Measurements from ENCODE around the gene MON1B. TPM values are rescaled to one million over a fixed set of nuclear protein-coding genes. Genes with fewer than 3 reads are reported as not detected.

MON1B gene
- polyA plus RNA-seq, 1 donor (not counting 4 experiments of a cell fraction or from before 2014, with no cell fraction given), result 9.7 TPM

GRCh38 chr16:77171745-77172635 is 19.0 kb upstream of the MON1B start:
- FAIRE-seq, result peak; percentile 29
- no peaks in the 10 kb centered on the region for H3K9me1 ChIP-seq (ENCODE audit: control insufficient read depth, extremely low read depth, insufficient read depth, low read length)

GRCh38 chr16:77172951-77173350 is 18.0 kb upstream of the MON1B start:
- no peak overlapping the region for H3K27ac ChIP-seq (ENCODE audit: control insufficient read depth, insufficient read depth, low read length)
- H3K4me2 ChIP-seq (ENCODE audit: control insufficient read depth, extremely low read depth, insufficient read depth, low read depth, low read length), result no peak overlapping the region
- no peak for TF ChIP-seq EZH2 (IDR thresholded peaks at IDR 0.05; ENCODE audit: low read length)
- TF ChIP-seq CTCF (optimal IDR thresholded peaks at IDR 0.05 in 1 of 3, IDR thresholded peaks at IDR 0.05 in 1 of 3, conservative IDR thresholded peaks at IDR 0.05 in 1 of 3; ENCODE audit: extremely low read depth in 1 of 3, insufficient read depth in 2 of 3, low read length in 3 of 3), result no peak
- no peaks in the 10 kb centered on the region for H3K9me3 ChIP-seq (ENCODE audit: control insufficient read depth, low read depth, low read length)
- H3K36me3 ChIP-seq (ENCODE audit: control insufficient read depth in 2 of 2, extremely low read depth in 1 of 2, insufficient read depth in 2 of 2, low read length in 2 of 2), result no peaks in the 10 kb centered on the region
- H3K9me1 ChIP-seq (ENCODE audit: control insufficient read depth, extremely low read depth, insufficient read depth, low read length), result no peaks in the 10 kb centered on the region
- FAIRE-seq (no peak), DNase-seq (ENCODE audit: low read depth, low spot score) (no peak)
- no peaks in the 10 kb centered on the region for H3K4me1 ChIP-seq (ENCODE audit: control insufficient read depth, extremely low read depth, insufficient read depth, low read length)
- H2AFZ ChIP-seq (ENCODE audit: control insufficient read depth, low read length), result no peak overlapping the region
- dilution Hi-C loops (cut with MboI; ENCODE audit: extremely low pct_ligation_motif_present, low sequenced_read_pairs), result loop anchor here (25.0 kb wide), 1 partner anchor 1386 kb away; no protein-coding TSS in a partner anchor
- no peak overlapping the region for H3K9ac ChIP-seq (ENCODE audit: control insufficient read depth, extremely low read depth, insufficient read depth, low read length)
- H4K20me1 ChIP-seq (ENCODE audit: control insufficient read depth, extremely low read depth, insufficient read depth, low read length), result no peaks in the 10 kb centered on the region
- no peaks in the 10 kb centered on the region for H3K79me2 ChIP-seq (ENCODE audit: control insufficient read depth, insufficient read depth, low read length)
- no peak overlapping the region for H3K4me3 ChIP-seq (ENCODE audit: control insufficient read depth in 2 of 3, extremely low read depth in 1 of 3, insufficient read depth in 2 of 3, low read depth in 1 of 3, low read length in 3 of 3)
- H3K27me3 ChIP-seq (ENCODE audit: control insufficient read depth, extremely low read depth, insufficient read depth, low read length), result no peaks in the 10 kb centered on the region

More at GRCh38 chr16:77171745-77172635, 19.0 kb upstream of the MON1B start:
- Histone ChIP-seq H4K20me1 (ENCODE audit: control insufficient read depth, extremely low read depth, insufficient read depth, low read length) (no peaks in the 10 kb centered on the region), H3K4me3 (ENCODE audit: control insufficient read depth in 2 of 3, extremely low read depth in 1 of 3, insufficient read depth in 2 of 3, low read depth in 1 of 3, low read length in 3 of 3) (no peak overlapping the region), H3K9me3 (ENCODE audit: control insufficient read depth, low read depth, low read length) (no peaks in the 10 kb centered on the region), H3K9ac (ENCODE audit: control insufficient read depth, extremely low read depth, insufficient read depth, low read length) (no peak overlapping the region), H3K27ac (ENCODE audit: control insufficient read depth, insufficient read depth, low read length) (no peak overlapping the region), H2AFZ (ENCODE audit: control insufficient read depth, low read length) (no peak overlapping the region), H3K36me3 (ENCODE audit: control insufficient read depth in 2 of 2, extremely low read depth in 1 of 2, insufficient read depth in 2 of 2, low read length in 2 of 2) (no peaks in the 10 kb centered on the region), H3K4me2 (ENCODE audit: control insufficient read depth, extremely low read depth, insufficient read depth, low read depth, low read length) (no peak overlapping the region), H3K27me3 (ENCODE audit: control insufficient read depth, extremely low read depth, insufficient read depth, low read length) (no peaks in the 10 kb centered on the region), H3K4me1 (ENCODE audit: control insufficient read depth, extremely low read depth, insufficient read depth, low read length) (no peaks in the 10 kb centered on the region), H3K79me2 (ENCODE audit: control insufficient read depth, insufficient read depth, low read length) (no peaks in the 10 kb centered on the region)
- TF ChIP-seq CTCF (optimal IDR thresholded peaks at IDR 0.05 in 1 of 3, IDR thresholded peaks at IDR 0.05 in 1 of 3, conservative IDR thresholded peaks at IDR 0.05 in 1 of 3; ENCODE audit: extremely low read depth in 1 of 3, insufficient read depth in 2 of 3, low read length in 3 of 3) (peak; percentile 31 to 61 (median 49)), EZH2 (IDR thresholded peaks at IDR 0.05; ENCODE audit: low read length) (no peak)
- DNase-seq (ENCODE audit: low read depth, low spot score), result peak; percentile 28
- dilution Hi-C loops (cut with MboI; ENCODE audit: extremely low pct_ligation_motif_present, low sequenced_read_pairs), result loop anchor here (25.0 kb wide), 1 partner anchor 1385 kb away; no protein-coding TSS in a partner anchor
